HepG2 (cell line): ENCODE data around the gene SLC35G2. TPM values are rescaled to one million over a fixed set of nuclear protein-coding genes. Genes with fewer than 3 reads are reported as not detected.

Experiments
- ASH2L ChIP-seq: fragments of 300-600, 200-600 bp; sonication (generic); IDR thresholded peaks from 2 replicates; pipeline ENCODE4 v1.7.0; 2017; ENCODE audit warnings: low read depth, mild to moderate bottlenecking, moderate library complexity, mixed read lengths, low read length; ENCODE audit not compliant: insufficient read length
- DPF2 ChIP-seq: sonication (generic); formaldehyde crosslinking; IDR thresholded peaks from 2 replicates; pipeline ENCODE4 v1.4.0; 2020; ENCODE audit warnings: mild to moderate bottlenecking, low read depth, missing genetic modification reagents, borderline replicate concordance
- FOXM1 ChIP-seq: sonication (generic); formaldehyde crosslinking; IDR thresholded peaks from 2 replicates; pipeline ENCODE4 v1.5.0; 2020; ENCODE audit warnings: missing genetic modification reagents
- GATAD1 ChIP-seq: IDR thresholded peaks from 2 replicates; pipeline ENCODE4 v1.6.1; 2016; ENCODE audit warnings: missing genetic modification reagents, missing compliant biosample characterization
- HIVEP1 ChIP-seq: sonication (generic); formaldehyde crosslinking; IDR thresholded peaks from 2 replicates; pipeline ENCODE4 v1.4.0; 2020; ENCODE audit warnings: mild to moderate bottlenecking, missing genetic modification reagents
- KMT2A ChIP-seq: sonication (generic); formaldehyde crosslinking; IDR thresholded peaks from 2 replicates; pipeline ENCODE4 v1.4.0; 2020; ENCODE audit warnings: missing genetic modification reagents
- KMT2B ChIP-seq: IDR thresholded peaks from 2 replicates; pipeline ENCODE4 v1.6.1; 2016; ENCODE audit warnings: missing genetic modification reagents, missing compliant biosample characterization
- MYNN ChIP-seq: sonication (generic); formaldehyde crosslinking; IDR thresholded peaks from 2 replicates; pipeline ENCODE4 v1.4.0; 2020; ENCODE audit warnings: mild to moderate bottlenecking, low read depth, missing genetic modification reagents
- NFE2L2 ChIP-seq: fragments of 150-350 bp; IDR thresholded peaks from 2 replicates; pipeline ENCODE4 v1.6.1; 2014; ENCODE audit warnings: low read length
- NR2C2 ChIP-seq: sonication (generic); formaldehyde crosslinking; IDR thresholded peaks from 2 replicates; pipeline ENCODE4 v1.4.0; 2020; ENCODE audit warnings: missing genetic modification reagents, mild to moderate bottlenecking, moderate library complexity, borderline replicate concordance
- NR2F6 ChIP-seq, 2 experiments: IDR thresholded peaks; 2 replicates each; pipeline ENCODE4 v1.6.1; 2016; ENCODE audit warnings: antibody characterized with exemption in 1 of 2, mild to moderate bottlenecking in 1 of 2
- RXRB ChIP-seq: IDR thresholded peaks from 2 replicates; pipeline ENCODE4 v1.6.1; 2016; ENCODE audit warnings: borderline replicate concordance, missing genetic modification reagents, missing compliant biosample characterization
- SIN3B ChIP-seq: fragments of 150-350 bp; IDR thresholded peaks from 2 replicates; pipeline ENCODE4 v1.6.1; 2014; ENCODE audit warnings: low read length
- TCF12 ChIP-seq, 2 experiments: fragments of 450-650 bp in 1 of 2; sonication (generic) in 1 of 2; formaldehyde crosslinking in 1 of 2; IDR thresholded peaks; 2 replicates each; pipeline versions ENCODE4 v1.6.1 to v1.8.0; 2017 to 2022; ENCODE audit warnings: antibody characterized with exemption in 1 of 2, mild to moderate bottlenecking in 1 of 2, missing genetic modification reagents in 1 of 2, moderate library complexity in 1 of 2
- ZKSCAN8 ChIP-seq: IDR thresholded peaks from 2 replicates; pipeline ENCODE4 v1.6.1; 2016; ENCODE audit warnings: borderline replicate concordance, missing genetic modification reagents, missing compliant biosample characterization
- ZMYM2 ChIP-seq: sonication (generic); formaldehyde crosslinking; IDR thresholded peaks from 2 replicates; pipeline ENCODE4 v1.8.0; 2022; ENCODE audit warnings: mild to moderate bottlenecking, missing genetic modification reagents
- ZNF232 ChIP-seq: sonication (generic); formaldehyde crosslinking; IDR thresholded peaks from 2 replicates; pipeline ENCODE4 v1.4.0; 2020; ENCODE audit warnings: missing genetic modification reagents, borderline replicate concordance
- ZNF329 ChIP-seq: sonication (generic); formaldehyde crosslinking; IDR thresholded peaks from 2 replicates; pipeline ENCODE4 v1.9.0; 2021; ENCODE audit warnings: low read depth, mild to moderate bottlenecking, missing genetic modification reagents
- ZNF33B ChIP-seq: sonication (generic); formaldehyde crosslinking; IDR thresholded peaks from 2 replicates; pipeline ENCODE4 v1.5.1; 2020; ENCODE audit warnings: mild to moderate bottlenecking, missing genetic modification reagents
- ZNF562 ChIP-seq: sonication (generic); formaldehyde crosslinking; IDR thresholded peaks from 2 replicates; pipeline ENCODE4 v1.8.0; 2022; ENCODE audit warnings: missing genetic modification reagents, borderline replicate concordance
- ZNF570 ChIP-seq: sonication (generic); formaldehyde crosslinking; IDR thresholded peaks from 2 replicates; pipeline ENCODE4 v1.4.0; 2020; ENCODE audit warnings: mild to moderate bottlenecking, missing genetic modification reagents, borderline replicate concordance
- ZNF766 ChIP-seq: sonication (generic); formaldehyde crosslinking; IDR thresholded peaks from 2 replicates; pipeline ENCODE4 v1.5.0; 2020; ENCODE audit warnings: missing genetic modification reagents, borderline replicate concordance
- ZSCAN12 ChIP-seq: sonication (generic); formaldehyde crosslinking; IDR thresholded peaks from 2 replicates; pipeline ENCODE4 v1.9.0; 2021; ENCODE audit warnings: mild to moderate bottlenecking, missing genetic modification reagents
- polyA plus RNA-seq, 8 experiments: library from polyadenylated mRNA; depleted of rRNA in 3 of 8; stranded (reverse) in 7 of 8; unstranded in 1 of 8; fragments of >200 nt; fragmentation: Illumina TruSeq in 4 of 8; extraction: Trizol in 4 of 8; gene quantifications; 2 replicates each; pipeline versions ENCODE4 v1.2.1 to v1.2.3, GENCODE V29; 2011 to 2016; ENCODE audit warnings: low read depth in 4 of 8, missing spikeins in 1 of 8, mixed read lengths in 1 of 8; ENCODE audit not compliant: insufficient read depth in 1 of 8
- total RNA-seq, 5 experiments: library from RNA; depleted of rRNA; stranded (reverse); fragments of >200 nt; fragmentation: Illumina TruSeq; extraction: Trizol; gene quantifications; 2 replicates each; pipeline ENCODE4 v1.2.3, GENCODE V29; 2016; ENCODE audit warnings: low read depth in 1 of 5
- TF ChIP-seq, protein P1 (sequence below): sonication (generic); formaldehyde crosslinking; IDR thresholded peaks from 2 replicates; pipeline ENCODE4 v1.5.0; 2020; ENCODE audit warnings: mild to moderate bottlenecking, missing genetic modification reagents
- TF ChIP-seq, protein P2 (sequence below): sonication (generic); formaldehyde crosslinking; IDR thresholded peaks from 2 replicates; pipeline ENCODE4 v1.8.0; 2022; ENCODE audit warnings: mild to moderate bottlenecking, missing genetic modification reagents; ENCODE audit not compliant: insufficient replicate concordance
- TF ChIP-seq, protein P3 (sequence below): IDR thresholded peaks from 2 replicates; pipeline ENCODE4 v1.6.1; 2018; ENCODE audit warnings: missing genetic modification reagents, mild to moderate bottlenecking, missing compliant biosample characterization

The SLC35G2 gene
- total and polyA plus RNA-seq, 2 of the 13 experiments (the other 11 are each of a cell fraction or from before 2014, with no cell fraction given): 7.6 to 10.3 TPM

- no peak for TF ChIP-seq RXRB (CRISPR knock-in tag)
- no peak for TF ChIP-seq GATAD1 (CRISPR knock-in tag)
- no peak for TF ChIP-seq ZNF562 (CRISPR knock-in tag)
- TF ChIP-seq FOXM1 (CRISPR knock-in tag): no peak
- no peak; the same call in 1 of the 2 replicates for TF ChIP-seq KMT2B (CRISPR knock-in tag)
- TF ChIP-seq ASH2L: peak; percentile 58
- no peak for TF ChIP-seq ZNF570
- no peak for TF ChIP-seq ZNF33B (CRISPR knock-in tag)
- no peak for TF ChIP-seq SIN3B
- TF ChIP-seq ZNF329 (CRISPR knock-in tag): no peak
- TF ChIP-seq ZNF232 (CRISPR knock-in tag): peak; percentile 48; the same call in 1 of the 2 replicates
- TF ChIP-seq, protein P1, sequence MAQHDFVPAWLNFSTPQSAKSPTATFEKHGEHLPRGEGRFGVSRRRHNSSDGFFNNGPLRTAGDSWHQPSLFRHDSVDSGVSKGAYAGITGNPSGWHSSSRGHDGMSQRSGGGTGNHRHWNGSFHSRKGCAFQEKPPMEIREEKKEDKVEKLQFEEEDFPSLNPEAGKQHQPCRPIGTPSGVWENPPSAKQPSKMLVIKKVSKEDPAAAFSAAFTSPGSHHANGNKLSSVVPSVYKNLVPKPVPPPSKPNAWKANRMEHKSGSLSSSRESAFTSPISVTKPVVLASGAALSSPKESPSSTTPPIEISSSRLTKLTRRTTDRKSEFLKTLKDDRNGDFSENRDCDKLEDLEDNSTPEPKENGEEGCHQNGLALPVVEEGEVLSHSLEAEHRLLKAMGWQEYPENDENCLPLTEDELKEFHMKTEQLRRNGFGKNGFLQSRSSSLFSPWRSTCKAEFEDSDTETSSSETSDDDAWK (CRISPR knock-in tag): no peak
- no peak for TF ChIP-seq ZNF766 (CRISPR knock-in tag)
- TF ChIP-seq NR2C2 (CRISPR knock-in tag): no peak; the same call in 1 of the 2 replicates
- peak; percentile 50; the same call in 1 of the 2 replicates for TF ChIP-seq HIVEP1 (CRISPR knock-in tag)
- TF ChIP-seq ZSCAN12 (CRISPR knock-in tag): no peak
- no peak for TF ChIP-seq TCF12 (IDR thresholded peaks at IDR 0.05)
- 0 out of 2 replicates have a peak, but pooled peaks have one; percentile 26 for TF ChIP-seq TCF12 (CRISPR knock-in tag; IDR thresholded peaks at IDR 0.05)
- peak; percentile 63; the same call in 1 of the 2 replicates for TF ChIP-seq ZMYM2 (CRISPR knock-in tag)
- TF ChIP-seq ZKSCAN8 (CRISPR knock-in tag): no peak
- no peak for TF ChIP-seq DPF2
- TF ChIP-seq, protein P2, sequence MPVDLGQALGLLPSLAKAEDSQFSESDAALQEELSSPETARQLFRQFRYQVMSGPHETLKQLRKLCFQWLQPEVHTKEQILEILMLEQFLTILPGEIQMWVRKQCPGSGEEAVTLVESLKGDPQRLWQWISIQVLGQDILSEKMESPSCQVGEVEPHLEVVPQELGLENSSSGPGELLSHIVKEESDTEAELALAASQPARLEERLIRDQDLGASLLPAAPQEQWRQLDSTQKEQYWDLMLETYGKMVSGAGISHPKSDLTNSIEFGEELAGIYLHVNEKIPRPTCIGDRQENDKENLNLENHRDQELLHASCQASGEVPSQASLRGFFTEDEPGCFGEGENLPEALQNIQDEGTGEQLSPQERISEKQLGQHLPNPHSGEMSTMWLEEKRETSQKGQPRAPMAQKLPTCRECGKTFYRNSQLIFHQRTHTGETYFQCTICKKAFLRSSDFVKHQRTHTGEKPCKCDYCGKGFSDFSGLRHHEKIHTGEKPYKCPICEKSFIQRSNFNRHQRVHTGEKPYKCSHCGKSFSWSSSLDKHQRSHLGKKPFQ (CRISPR knock-in tag): peak; percentile 11
- no peak for TF ChIP-seq NFE2L2
- no peak for TF ChIP-seq MYNN (CRISPR knock-in tag)
- peak; percentile 52; the same call in 1 of the 2 replicates for TF ChIP-seq KMT2A (CRISPR knock-in tag)
- TF ChIP-seq, protein P3, sequence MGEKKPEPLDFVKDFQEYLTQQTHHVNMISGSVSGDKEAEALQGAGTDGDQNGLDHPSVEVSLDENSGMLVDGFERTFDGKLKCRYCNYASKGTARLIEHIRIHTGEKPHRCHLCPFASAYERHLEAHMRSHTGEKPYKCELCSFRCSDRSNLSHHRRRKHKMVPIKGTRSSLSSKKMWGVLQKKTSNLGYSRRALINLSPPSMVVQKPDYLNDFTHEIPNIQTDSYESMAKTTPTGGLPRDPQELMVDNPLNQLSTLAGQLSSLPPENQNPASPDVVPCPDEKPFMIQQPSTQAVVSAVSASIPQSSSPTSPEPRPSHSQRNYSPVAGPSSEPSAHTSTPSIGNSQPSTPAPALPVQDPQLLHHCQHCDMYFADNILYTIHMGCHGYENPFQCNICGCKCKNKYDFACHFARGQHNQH (CRISPR knock-in tag): no peak; the same call in 1 of the 2 replicates
- no peak for TF ChIP-seq NR2F6 (IDR thresholded peaks at IDR 0.05)
- TF ChIP-seq NR2F6 (CRISPR knock-in tag; IDR thresholded peaks at IDR 0.05): no peak
Measured at GRCh38 chr3:136819731-136820679, 1.1 kb downstream of the SLC35G2 start (continued).
